ENCODE data around the gene RHEBL1.

The RHEBL1 gene

DNA sequence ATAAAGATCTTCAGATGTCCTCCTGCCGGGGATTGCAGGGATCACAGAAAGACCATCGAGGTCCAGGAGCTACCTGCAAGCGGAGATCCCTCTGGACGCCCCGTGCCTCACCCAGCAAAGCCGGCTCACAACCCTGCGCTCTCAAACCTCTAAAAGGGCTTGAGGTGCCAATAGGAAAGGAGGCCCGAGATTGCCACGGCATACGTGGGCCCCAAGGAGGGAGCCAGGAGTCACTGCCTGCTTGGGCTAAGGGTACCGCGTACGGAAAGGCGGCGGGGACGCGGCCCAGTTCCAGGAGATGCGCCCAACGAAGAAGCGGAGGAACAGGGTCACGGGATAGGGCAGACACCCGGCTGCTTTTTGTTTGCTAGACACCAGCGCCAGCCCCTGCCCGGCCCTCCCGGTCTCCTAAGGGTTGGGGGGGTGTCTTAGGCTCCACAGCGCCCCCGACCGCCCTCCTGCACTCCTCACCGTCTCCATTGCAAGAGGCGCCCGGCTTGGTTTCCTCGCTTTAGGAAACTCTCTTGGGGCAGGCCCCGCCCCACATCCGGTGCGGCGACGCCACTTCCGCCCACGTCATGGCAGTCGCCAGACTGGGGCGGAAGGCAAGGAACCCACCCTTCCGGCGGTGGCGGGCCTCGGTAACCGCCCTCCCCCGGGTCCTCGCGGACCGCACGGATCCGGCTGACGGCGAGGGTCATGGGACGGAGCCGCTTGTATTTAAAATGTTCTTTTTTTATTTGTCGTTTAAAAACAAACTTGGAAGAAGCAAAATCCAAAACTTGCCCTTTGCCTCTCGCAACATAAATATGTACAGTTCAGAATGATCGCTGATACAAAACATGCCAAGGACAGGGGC lies 51.3 kb downstream of the RHEBL1 start, which contains the start of gene PRKAG1:
PRKAG1 (minus strand) TSS at position 516 of the 859 bp plus-strand sequence; CDS start at position 480, 36 bp downstream.
- peak; percentile 96 for DNase-seq

DNA sequence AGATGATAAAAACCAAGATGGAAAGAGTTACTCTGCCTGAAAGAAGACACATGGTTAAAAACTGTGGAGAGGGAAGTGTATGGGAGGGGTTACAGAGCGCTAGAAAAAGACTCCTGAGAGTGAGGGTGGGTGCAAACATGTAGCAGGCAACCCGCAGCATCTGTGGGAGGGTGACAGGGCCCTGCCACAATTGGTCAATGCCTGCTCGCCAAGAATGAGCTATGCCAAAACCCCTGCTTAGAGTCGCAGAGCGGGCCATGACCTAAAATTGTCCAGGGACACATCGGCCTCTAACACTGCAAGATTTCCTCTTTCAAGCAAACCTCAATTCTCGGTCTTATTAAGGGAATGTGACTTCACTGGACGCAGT lies 51.9 kb downstream of the RHEBL1 start:
- no peak for DNase-seq

DNA sequence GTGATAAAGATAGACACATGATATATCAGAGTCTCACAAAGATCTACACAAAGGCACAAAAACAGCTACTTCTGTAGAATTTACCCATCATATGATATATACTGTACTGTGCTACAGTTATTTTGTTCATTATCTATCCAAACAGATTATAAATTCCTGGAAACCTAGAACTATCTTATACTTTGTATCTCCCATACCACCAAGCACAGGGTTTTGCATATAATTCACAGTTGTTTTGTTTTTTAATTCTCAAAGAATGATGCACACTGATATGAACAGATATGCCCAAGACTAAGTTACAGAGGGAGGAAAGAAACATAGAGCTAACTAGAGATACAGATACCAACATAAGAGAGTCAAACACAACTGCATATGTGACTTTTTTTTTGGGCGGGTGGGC lies 54.6 kb downstream of the RHEBL1 start:
- DNase-seq, result no peak
